Endothelial cell of umbilical vein (primary cell): ENCODE data around the gene WHRN. TPM values are rescaled to one million over a fixed set of nuclear protein-coding genes. Genes with fewer than 3 reads are reported as not detected.

ENCODE experiments used
- BruUV-seq: library from RNA; stranded (reverse); fragments of 400-500 nt; replicated peaks from 2 replicates; lab custom pipeline; 2021; lab: Mats Ljungman, UMichigan
- CTCF ChIA-PET: fragments of 300-600, 350-600 bp; sonication (Branson Sonifier 250); formaldehyde crosslinking; loops from one replicate; lab custom pipeline; 2021; ENCODE audit warnings: antibody characterized with exemption, inconsistent platforms; lab: Charles Lee
- POLR2A ChIA-PET: fragments of 300-600, 350-600 bp; sonication (Branson Sonifier 250); formaldehyde crosslinking; loops from one replicate; lab custom pipeline; 2021; ENCODE audit warnings: antibody characterized with exemption, inconsistent platforms; lab: Charles Lee
- DNase-seq: peaks from one replicate; pipeline ENCODE4 v3.0.0-alpha.2; 2011; ENCODE audit warnings: low read depth, low spot score
- FAIRE-seq: peaks from 2 replicates; lab custom pipeline; 2011; peaks lifted over from hg19 to GRCh38; lab: Jason Lieb, UNC
- H2AFZ ChIP-seq: 2 replicates; pipeline ENCODE4 v1.6.0; 2012; ENCODE audit warnings: low read depth, low read length, control low read depth, inconsistent platforms
- H3K27ac ChIP-seq: 2 replicates; pipeline ENCODE4 v1.5.1; 2011; ENCODE audit warnings: low read depth, mild to moderate bottlenecking, control low read depth, low read length, moderate library complexity; ENCODE audit not compliant: insufficient read depth
- H3K27me3 ChIP-seq, 2 experiments: 2 replicates each; pipeline versions ENCODE4 v1.6.0 to v1.6.1; 2011; ENCODE audit warnings: low read length in 2 of 2, mixed read lengths in 1 of 2; ENCODE audit not compliant: control insufficient read depth in 2 of 2, insufficient read depth in 2 of 2
- H3K36me3 ChIP-seq, 2 experiments: 2 replicates in 1 of 2; 3 replicates in 1 of 2; pipeline ENCODE4 v1.5.1; 2011; ENCODE audit warnings: low read length in 2 of 2, mild to moderate bottlenecking in 1 of 2, moderate library complexity in 1 of 2; ENCODE audit not compliant: control insufficient read depth in 2 of 2, insufficient read depth in 2 of 2; ENCODE audit errors: extremely low read depth in 1 of 2
- H3K4me1 ChIP-seq: 3 replicates; pipeline ENCODE4 v1.5.1; 2011; ENCODE audit warnings: mild to moderate bottlenecking, low read length; ENCODE audit not compliant: control insufficient read depth, insufficient read depth; ENCODE audit errors: extremely low read depth
- H3K4me2 ChIP-seq: 2 replicates; pipeline ENCODE4 v1.6.1; 2011; ENCODE audit warnings: low read length, control low read depth, mixed read lengths; ENCODE audit not compliant: insufficient read depth
- H3K4me3 ChIP-seq, 3 experiments: fragments of 200-600 bp in 1 of 3; sonication (generic), shearing (Covaris generic) in 1 of 3; replicated peaks in 1 of 3; 2 replicates each; pipeline ENCODE4 v1.5.1; 2011 to 2016; ENCODE audit warnings: control low read depth in 3 of 3, low read length in 3 of 3, mild to moderate bottlenecking in 2 of 3, inconsistent platforms in 1 of 3, low read depth in 1 of 3, moderate library complexity in 1 of 3; ENCODE audit not compliant: insufficient read depth in 1 of 3
- H3K79me2 ChIP-seq: 2 replicates; pipeline ENCODE4 v1.6.0; 2012; ENCODE audit warnings: low read length, inconsistent platforms; ENCODE audit not compliant: control insufficient read depth, insufficient read depth
- H3K9ac ChIP-seq: replicated peaks from 2 replicates; pipeline ENCODE3; 2011; ENCODE audit warnings: low read length, control low read depth; ENCODE audit not compliant: insufficient read depth; ENCODE audit errors: extremely low read depth
- H3K9me1 ChIP-seq: replicated peaks from 3 replicates; pipeline ENCODE4 v1.6.0; 2011; ENCODE audit warnings: mild to moderate bottlenecking, low read length; ENCODE audit not compliant: control insufficient read depth, insufficient read depth; ENCODE audit errors: extremely low read depth
- H3K9me3 ChIP-seq: replicated peaks from 2 replicates; pipeline ENCODE4 v1.5.1; 2012; ENCODE audit warnings: low read length, inconsistent platforms; ENCODE audit not compliant: control insufficient read depth, insufficient read depth
- H4K20me1 ChIP-seq: replicated peaks from 2 replicates; pipeline ENCODE3; 2011; ENCODE audit warnings: mild to moderate bottlenecking, low read length; ENCODE audit not compliant: control insufficient read depth, insufficient read depth; ENCODE audit errors: extremely low read depth
- FOS ChIP-seq: IDR thresholded peaks from 2 replicates; pipeline ENCODE4 v1.6.1; 2011; ENCODE audit warnings: mild to moderate bottlenecking, low read length, moderate library complexity, borderline replicate concordance; ENCODE audit not compliant: insufficient read depth
- MYC ChIP-seq: IDR thresholded peaks from one replicate; pipeline ENCODE4 v1.6.1; 2011; ENCODE audit warnings: mild to moderate bottlenecking, low read depth, low read length
- POLR2AphosphoS5 ChIP-seq: IDR thresholded peaks from 2 replicates; pipeline ENCODE4 v1.6.1; 2012; ENCODE audit warnings: low read depth, mild to moderate bottlenecking, control low read depth, low read length, moderate library complexity; ENCODE audit not compliant: insufficient read depth
- dilution Hi-C: fragments of 300-500 bp; cut with MboI; formaldehyde crosslinking; loops from one replicate; pipeline ENCODE4 v1.15.0; 2019; ENCODE audit warnings: low sequenced_read_pairs; ENCODE audit not compliant: extremely low pct_ligation_motif_present
- intact Hi-C: fragments of 100-400 bp; cut with micrococcal nuclease; formaldehyde crosslinking; loops from one replicate; pipeline ENCODE4 v1.10.0; 2022
- polyA plus RNA-seq, 4 experiments: library from polyadenylated mRNA; depleted of rRNA in 3 of 4; stranded (reverse) in 3 of 4; unstranded in 1 of 4; fragments of >200 nt; gene quantifications; 2 replicates each; pipeline versions ENCODE4 v1.2.1 to v1.2.3, GENCODE V29; 2011 to 2012; ENCODE audit warnings: missing spikeins in 1 of 4
- total RNA-seq: library from RNA; stranded (reverse); gene quantifications from 2 replicates; pipeline ENCODE4 v1.2.3, GENCODE V29; 2021
- TF ChIP-seq, protein P1 (sequence below), 2 donors: IDR thresholded peaks; 1 replicate in 1 of 2; 2 replicates in 1 of 2; pipeline ENCODE4 v1.5.1; 2011; ENCODE audit warnings: low read length in 2 of 2, mild to moderate bottlenecking in 2 of 2, moderate library complexity in 2 of 2, control low read depth in 1 of 2, inconsistent platforms in 1 of 2, low read depth in 1 of 2; ENCODE audit not compliant: insufficient read depth in 1 of 2; ENCODE audit errors: extremely low read depth in 1 of 2

Gene WHRN
- total and polyA plus RNA-seq, 2 donors (not counting 3 experiments of a cell fraction or from before 2014, with no cell fraction given): 0.35 to 0.69 TPM

DNA sequence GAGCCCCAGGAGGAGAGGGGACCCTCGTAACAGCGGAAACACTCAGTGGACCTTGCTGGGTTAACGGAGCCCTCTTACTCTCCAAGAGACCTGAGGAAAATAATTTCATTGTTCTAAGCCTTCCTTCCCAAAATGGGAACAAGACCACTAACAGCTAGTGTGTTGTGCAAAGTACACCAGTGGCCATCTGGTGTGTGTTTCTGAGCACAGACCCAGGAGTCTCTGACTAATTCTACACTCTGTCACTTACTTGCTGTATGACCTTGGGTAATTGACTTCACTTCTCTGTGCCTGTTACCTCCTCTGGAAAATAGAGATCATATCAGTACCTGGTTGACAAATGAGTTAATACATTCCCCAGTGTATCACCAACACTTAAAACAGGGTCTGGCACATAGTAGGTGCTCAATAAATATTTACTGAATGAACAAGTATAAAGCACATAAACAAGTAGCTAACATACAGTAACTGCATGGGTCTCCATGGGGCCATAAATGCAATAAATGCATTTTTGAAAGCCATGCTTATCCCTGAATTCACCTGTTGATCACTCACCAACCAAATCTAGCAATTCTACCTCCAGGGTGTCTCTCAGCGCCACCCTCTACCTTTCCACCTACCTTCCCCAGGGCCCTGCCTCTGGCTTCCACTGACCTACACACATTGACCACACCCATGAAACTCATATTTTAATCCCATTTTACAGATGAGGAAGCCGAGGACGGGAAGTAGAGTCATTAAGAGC lies 72.8 kb downstream of the WHRN start:
- H3K79me2 ChIP-seq: no peaks in the 10 kb centered on the region
- intact Hi-C loops (loop anchor here (5.0 kb wide), 1 partner anchor 75 kb away; the partner anchor contains the start of gene WHRN), dilution Hi-C loops (no loop called here)
- H2AFZ ChIP-seq: no peak overlapping the region
- H3K36me3 ChIP-seq: no peaks in the 10 kb centered on the region
- ChIA-PET CTCF (interaction anchor here (1.0 to 10.9 kb wide), 4 partner anchors 27 to 220 kb away, joined by 3 to 159 read pairs (median 5); no protein-coding TSS in a partner anchor), POLR2A (no interaction called here)
- no peak overlapping the region for H3K4me2 ChIP-seq
- no peaks in the 10 kb centered on the region for H4K20me1 ChIP-seq
- no peaks in the 10 kb centered on the region for H3K4me1 ChIP-seq
- no peaks in the 10 kb centered on the region for H3K9me3 ChIP-seq
- FAIRE-seq (no peak), DNase-seq (no peak)
- BruUV-seq: no TSS peak
- H3K27ac ChIP-seq: no peak overlapping the region
- H3K9ac ChIP-seq: no peak overlapping the region
- peaks cover 3 to 4% of the 10 kb centered on the region in 2 experiments for H3K27me3 ChIP-seq
- TF ChIP-seq POLR2AphosphoS5 (no peak), FOS (no peak)
- no peak overlapping the region for H3K4me3 ChIP-seq
- H3K9me1 ChIP-seq: no peaks in the 10 kb centered on the region

DNA sequence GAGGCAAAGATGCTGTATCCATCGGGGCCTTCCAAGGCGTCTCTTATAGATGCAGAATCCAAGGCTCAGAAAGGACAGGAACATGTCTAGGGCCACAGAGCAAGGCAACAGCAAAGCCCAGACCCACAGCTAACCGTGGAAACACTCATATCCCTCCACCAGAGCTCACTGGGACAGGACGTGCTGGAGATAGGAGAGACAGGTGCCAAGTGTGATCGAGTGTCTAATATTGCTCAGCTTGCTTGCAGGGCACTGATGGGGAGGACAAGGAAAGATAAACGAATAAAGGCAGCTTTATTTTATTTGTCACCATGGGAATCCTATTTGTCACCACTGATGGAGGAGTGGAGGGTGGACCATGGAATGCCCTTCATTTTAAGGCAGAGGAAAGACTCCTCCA lies 73.5 kb downstream of the WHRN start:
- no peaks in the 10 kb centered on the region for H3K4me1 ChIP-seq
- H3K4me2 ChIP-seq: no peak overlapping the region
- H3K9me1 ChIP-seq: no peaks in the 10 kb centered on the region
- POLR2A ChIA-PET: no interaction called here
- no peak for DNase-seq
- intact Hi-C loops (loop anchor here (5.0 kb wide), 1 partner anchor 76 kb away; the partner anchor contains the start of gene WHRN), dilution Hi-C loops (no loop called here)
- no peaks in the 10 kb centered on the region for H3K36me3 ChIP-seq
- H4K20me1 ChIP-seq: no peaks in the 10 kb centered on the region
- H3K79me2 ChIP-seq: no peaks in the 10 kb centered on the region
- peaks cover 3 to 4% of the 10 kb centered on the region in 2 experiments for H3K27me3 ChIP-seq
- no peak for TF ChIP-seq MYC
- TF ChIP-seq POLR2AphosphoS5: no peak
- TF ChIP-seq, protein P1, sequence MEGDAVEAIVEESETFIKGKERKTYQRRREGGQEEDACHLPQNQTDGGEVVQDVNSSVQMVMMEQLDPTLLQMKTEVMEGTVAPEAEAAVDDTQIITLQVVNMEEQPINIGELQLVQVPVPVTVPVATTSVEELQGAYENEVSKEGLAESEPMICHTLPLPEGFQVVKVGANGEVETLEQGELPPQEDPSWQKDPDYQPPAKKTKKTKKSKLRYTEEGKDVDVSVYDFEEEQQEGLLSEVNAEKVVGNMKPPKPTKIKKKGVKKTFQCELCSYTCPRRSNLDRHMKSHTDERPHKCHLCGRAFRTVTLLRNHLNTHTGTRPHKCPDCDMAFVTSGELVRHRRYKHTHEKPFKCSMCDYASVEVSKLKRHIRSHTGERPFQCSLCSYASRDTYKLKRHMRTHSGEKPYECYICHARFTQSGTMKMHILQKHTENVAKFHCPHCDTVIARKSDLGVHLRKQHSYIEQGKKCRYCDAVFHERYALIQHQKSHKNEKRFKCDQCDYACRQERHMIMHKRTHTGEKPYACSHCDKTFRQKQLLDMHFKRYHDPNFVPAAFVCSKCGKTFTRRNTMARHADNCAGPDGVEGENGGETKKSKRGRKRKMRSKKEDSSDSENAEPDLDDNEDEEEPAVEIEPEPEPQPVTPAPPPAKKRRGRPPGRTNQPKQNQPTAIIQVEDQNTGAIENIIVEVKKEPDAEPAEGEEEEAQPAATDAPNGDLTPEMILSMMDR (IDR thresholded peaks at IDR 0.05; ENCODE audit: extremely low read depth in 1 of 2, insufficient read depth in 1 of 2, low read depth in 1 of 2, low read length in 2 of 2): no peak
- no peak overlapping the region for H2AFZ ChIP-seq
- BruUV-seq: no TSS peak
- no peak overlapping the region for H3K27ac ChIP-seq
- CTCF ChIA-PET: interaction anchor here (1.0 to 10.9 kb wide), 2 partner anchors 26 to 221 kb away, joined by 3 to 159 read pairs; no protein-coding TSS in a partner anchor
- no peak overlapping the region for H3K4me3 ChIP-seq
- no peak for FAIRE-seq
- H3K9ac ChIP-seq: no peak overlapping the region
- H3K9me3 ChIP-seq: no peaks in the 10 kb centered on the region
